DOHH2 (cell line): ENCODE measurements around the gene RFLNA.

Source experiments
- EZH2phosphoT487 ChIP-seq: fragments of 200-600 bp; sonication (generic); IDR thresholded peaks from 2 replicates; pipeline ENCODE4 v1.6.1; 2017; ENCODE audit warnings: borderline replicate concordance, mild to moderate bottlenecking, antibody characterized with exemption, low read length, moderate library complexity, mixed read lengths
- TF ChIP-seq, protein P1 (sequence below): fragments of 200-600 bp; sonication (generic); IDR thresholded peaks from one replicate; pipeline ENCODE4 v1.5.1; 2014; ENCODE audit warnings: antibody characterized with exemption, mild to moderate bottlenecking, low read depth, low read length; ENCODE audit not compliant: poor library complexity, severe bottlenecking

DNA sequence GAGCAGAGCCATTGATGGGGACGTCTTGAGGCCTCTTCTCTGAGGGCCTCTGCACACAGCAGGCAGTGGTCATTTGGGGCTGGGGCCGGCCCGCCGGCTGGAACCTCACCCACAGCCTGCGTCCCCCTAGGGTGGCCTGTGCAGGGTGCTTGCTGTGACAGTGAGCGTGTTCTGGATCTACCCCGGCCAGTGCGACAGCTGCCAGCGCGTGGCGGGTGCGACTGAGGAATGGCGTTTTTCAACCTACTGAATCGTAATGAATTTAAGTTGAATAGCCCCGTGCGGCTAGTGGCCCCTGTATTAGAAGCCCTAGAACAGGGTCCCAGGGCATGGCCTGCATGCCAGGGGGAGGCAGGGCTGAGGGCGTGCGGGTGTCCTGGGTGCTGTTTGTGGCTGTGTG, 13.8 kb downstream of the RFLNA start:
- TF ChIP-seq, protein P1, sequence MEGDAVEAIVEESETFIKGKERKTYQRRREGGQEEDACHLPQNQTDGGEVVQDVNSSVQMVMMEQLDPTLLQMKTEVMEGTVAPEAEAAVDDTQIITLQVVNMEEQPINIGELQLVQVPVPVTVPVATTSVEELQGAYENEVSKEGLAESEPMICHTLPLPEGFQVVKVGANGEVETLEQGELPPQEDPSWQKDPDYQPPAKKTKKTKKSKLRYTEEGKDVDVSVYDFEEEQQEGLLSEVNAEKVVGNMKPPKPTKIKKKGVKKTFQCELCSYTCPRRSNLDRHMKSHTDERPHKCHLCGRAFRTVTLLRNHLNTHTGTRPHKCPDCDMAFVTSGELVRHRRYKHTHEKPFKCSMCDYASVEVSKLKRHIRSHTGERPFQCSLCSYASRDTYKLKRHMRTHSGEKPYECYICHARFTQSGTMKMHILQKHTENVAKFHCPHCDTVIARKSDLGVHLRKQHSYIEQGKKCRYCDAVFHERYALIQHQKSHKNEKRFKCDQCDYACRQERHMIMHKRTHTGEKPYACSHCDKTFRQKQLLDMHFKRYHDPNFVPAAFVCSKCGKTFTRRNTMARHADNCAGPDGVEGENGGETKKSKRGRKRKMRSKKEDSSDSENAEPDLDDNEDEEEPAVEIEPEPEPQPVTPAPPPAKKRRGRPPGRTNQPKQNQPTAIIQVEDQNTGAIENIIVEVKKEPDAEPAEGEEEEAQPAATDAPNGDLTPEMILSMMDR = no peak
- no peak for TF ChIP-seq EZH2phosphoT487
